IMR-90 (cell line): ENCODE measurements around the gene SPECC1L. TPM values are rescaled to one million over a fixed set of nuclear protein-coding genes. Genes with fewer than 3 reads are reported as not detected.

Experiments
- ATAC-seq: fragments of 200-7000 bp; cut with Tn5 transposase; 2 replicates; pipeline ENCODE4 v1.9.1; 2020; ENCODE audit warnings: low read depth, mild to moderate bottlenecking, moderate library complexity
- BruUV-seq: library from RNA; stranded (reverse); fragments of 400-500 nt; replicated peaks from 2 replicates; lab custom pipeline; 2021; lab: Mats Ljungman, UMichigan
- CTCF ChIA-PET: fragments of 300-600 bp; formaldehyde crosslinking; extraction: SDS; loops from one replicate; lab custom pipeline; 2021; ENCODE audit warnings: antibody characterized with exemption; lab: Yijun Ruan, JAX
- POLR2A ChIA-PET: fragments of 300-600 bp; sonication (Branson Sonifier 250); formaldehyde crosslinking; loops from one replicate; lab custom pipeline; 2022; ENCODE audit warnings: antibody characterized with exemption; ENCODE audit not compliant: unreplicated experiment; lab: Charles Lee
- DNase-seq: peaks from one replicate; pipeline ENCODE4 v3.0.0; 2013
- H2AFZ ChIP-seq: replicated peaks from 2 replicates; pipeline ENCODE3; 2013; ENCODE audit warnings: low read length, mild to moderate bottlenecking; ENCODE audit not compliant: poor library complexity
- H2AK5ac ChIP-seq: 2 replicates; pipeline ENCODE4 v1.6.1; 2013; ENCODE audit warnings: low read depth, low read length, inconsistent platforms
- H2AK9ac ChIP-seq: replicated peaks from 2 replicates; pipeline ENCODE3; 2013; ENCODE audit warnings: mild to moderate bottlenecking, low read depth, low read length, moderate library complexity; ENCODE audit not compliant: poor library complexity
- H2BK120ac ChIP-seq: 2 replicates; pipeline ENCODE4 v1.6.1; 2013; ENCODE audit warnings: low read depth, low read length, inconsistent platforms
- H2BK15ac ChIP-seq: 3 replicates; pipeline ENCODE4 v1.6.1; 2013; ENCODE audit warnings: low read depth, low read length, inconsistent platforms
- H2BK20ac ChIP-seq: 2 replicates; pipeline ENCODE4 v1.6.1; 2013; ENCODE audit warnings: low read depth, mild to moderate bottlenecking, inconsistent platforms, low read length, moderate library complexity
- H2BK5ac ChIP-seq: 2 replicates; pipeline ENCODE4 v1.6.1; 2013; ENCODE audit warnings: mild to moderate bottlenecking, low read depth, low read length, inconsistent platforms; ENCODE audit not compliant: poor library complexity, severe bottlenecking
- H3K14ac ChIP-seq: replicated peaks from 2 replicates; pipeline ENCODE4 v1.6.1; 2013; ENCODE audit warnings: low read depth, low read length, inconsistent platforms
- H3K18ac ChIP-seq: 2 replicates; pipeline ENCODE4 v1.6.1; 2013; ENCODE audit warnings: low read depth, low read length, control low read depth
- H3K23ac ChIP-seq: 2 replicates; pipeline ENCODE4 v1.6.1; 2013; ENCODE audit warnings: low read depth, low read length, inconsistent platforms
- H3K27ac ChIP-seq: 2 replicates; pipeline ENCODE4 v1.5.1; 2013; ENCODE audit warnings: mild to moderate bottlenecking, control low read depth, low read length; ENCODE audit not compliant: insufficient read depth
- H3K27me3 ChIP-seq: 2 replicates; pipeline ENCODE4 v1.6.1; 2013; ENCODE audit warnings: low read length; ENCODE audit not compliant: control insufficient read depth, insufficient read depth
- H3K36me3 ChIP-seq: 2 replicates; pipeline ENCODE4 v1.6.1; 2013; ENCODE audit warnings: low read length, mixed read lengths; ENCODE audit not compliant: control insufficient read depth, insufficient read depth
- H3K4ac ChIP-seq: 2 replicates; pipeline ENCODE4 v1.6.1; 2013; ENCODE audit warnings: low read depth, low read length, inconsistent platforms
- H3K4me1 ChIP-seq: 2 replicates; pipeline ENCODE4 v1.6.1; 2013; ENCODE audit warnings: low read length, mixed read lengths; ENCODE audit not compliant: control insufficient read depth, insufficient read depth
- H3K4me2 ChIP-seq: 2 replicates; pipeline ENCODE4 v1.6.1; 2013; ENCODE audit warnings: low read depth, mild to moderate bottlenecking, control low read depth, low read length, moderate library complexity
- H3K4me3 ChIP-seq: 2 replicates; pipeline ENCODE4 v1.5.1; 2013; ENCODE audit warnings: low read depth, mild to moderate bottlenecking, control low read depth, low read length, moderate library complexity; ENCODE audit not compliant: insufficient read depth
- H3K56ac ChIP-seq: 2 replicates; pipeline ENCODE4 v1.6.1; 2013; ENCODE audit warnings: low read length, inconsistent platforms; ENCODE audit not compliant: insufficient read depth; ENCODE audit errors: extremely low read depth
- H3K79me1 ChIP-seq, 2 experiments: 2 replicates each; pipeline ENCODE4 v1.6.1; 2013; ENCODE audit warnings: low read length in 2 of 2, inconsistent platforms in 1 of 2, low read depth in 1 of 2
- H3K9ac ChIP-seq: 2 replicates; pipeline ENCODE4 v1.6.1; 2013; ENCODE audit warnings: low read depth, low read length, control low read depth
- H3K9me1 ChIP-seq: 2 replicates; pipeline ENCODE4 v1.6.1; 2013; ENCODE audit warnings: low read length, inconsistent platforms; ENCODE audit not compliant: insufficient read depth
- H3K9me3 ChIP-seq: 2 replicates; pipeline ENCODE4 v1.6.1; 2013; ENCODE audit warnings: low read length; ENCODE audit not compliant: control insufficient read depth, insufficient read depth
- H4K20me1 ChIP-seq: 2 replicates; pipeline ENCODE4 v1.6.1; 2013; ENCODE audit warnings: low read length, inconsistent platforms; ENCODE audit not compliant: insufficient read depth
- H4K5ac ChIP-seq: 2 replicates; pipeline ENCODE4 v1.6.1; 2013; ENCODE audit warnings: mild to moderate bottlenecking, low read depth, low read length, control low read depth
- H4K8ac ChIP-seq, 2 experiments: 2 replicates each; pipeline ENCODE4 v1.6.1; 2013; ENCODE audit warnings: low read depth in 2 of 2, low read length in 2 of 2, control low read depth in 1 of 2, inconsistent platforms in 1 of 2
- H4K91ac ChIP-seq: 2 replicates; pipeline ENCODE4 v1.6.1; 2013; ENCODE audit warnings: low read depth, low read length, inconsistent platforms; ENCODE audit not compliant: insufficient read depth
- BHLHE40 ChIP-seq: fragments of 150-350 bp; IDR thresholded peaks from 2 replicates; pipeline ENCODE4 v1.6.1; 2016; ENCODE audit warnings: mild to moderate bottlenecking, low read depth, low read length
- CEBPB ChIP-seq: IDR thresholded peaks from 2 replicates; pipeline ENCODE4 v1.6.1; 2012; ENCODE audit warnings: low read depth, low read length, improper control_type of control experiment
- CTCF ChIP-seq: conservative IDR thresholded peaks from 2 replicates; pipeline ENCODE4 v1.5.1; 2012; ENCODE audit warnings: mild to moderate bottlenecking, low read depth, low read length, improper control_type of control experiment
- ELK1 ChIP-seq: fragments of 150-350 bp; IDR thresholded peaks from 2 replicates; pipeline ENCODE4 v1.6.1; 2016; ENCODE audit warnings: low read depth, mild to moderate bottlenecking, low read length, moderate library complexity, borderline replicate concordance
- MAFK ChIP-seq: IDR thresholded peaks from 2 replicates; pipeline ENCODE4 v1.6.1; 2012; ENCODE audit warnings: low read depth, low read length, improper control_type of control experiment
- NFE2L2 ChIP-seq: fragments of 150-350 bp; IDR thresholded peaks from 2 replicates; pipeline ENCODE4 v1.6.1; 2016; ENCODE audit warnings: low read depth, mild to moderate bottlenecking, low read length
- POLR2A ChIP-seq: IDR thresholded peaks from 2 replicates; pipeline ENCODE4 v1.6.1; 2012; ENCODE audit warnings: mild to moderate bottlenecking, low read depth, low read length
- RAD21 ChIP-seq: IDR thresholded peaks from 2 replicates; pipeline ENCODE4 v1.6.1; 2012; ENCODE audit warnings: low read length, improper control_type of control experiment
- SMC3 ChIP-seq: fragments of 150-350 bp; IDR thresholded peaks from 2 replicates; pipeline ENCODE4 v1.6.1; 2016; ENCODE audit warnings: low read depth, mild to moderate bottlenecking, antibody characterized with exemption, low read length, moderate library complexity
- WGBS, 2 experiments: methylation state at CpG; one replicate each; pipeline versions ENCODE4 v1.1.5 to v1.1.7; 2013; ENCODE audit warnings: missing lambda C conversion rate in 2 of 2; ENCODE audit not compliant: insufficient read length in 1 of 2; ENCODE audit errors: extremely low coverage in 2 of 2; 5-methylcytosine and 5-hydroxymethylcytosine counted together
- dilution Hi-C: fragments of 300-500 bp; cut with HindIII; formaldehyde crosslinking; loops from one replicate; pipeline ENCODE4 v1.14.3; 2018; ENCODE audit warnings: low sequenced_read_pairs; ENCODE audit not compliant: unreplicated experiment
- in situ Hi-C: fragments of 300-500 bp; cut with MboI; formaldehyde crosslinking; loops from 3 replicates; pipeline ENCODE4 v1.14.3; 2019; ENCODE audit warnings: low sequenced_read_pairs, inconsistent platforms, mixed read lengths
- intact Hi-C: fragments of 100-400 bp; cut with micrococcal nuclease; formaldehyde crosslinking; loops from 2 replicates; pipeline ENCODE4 v1.10.0; 2022
- polyA plus RNA-seq, 3 experiments: library from polyadenylated mRNA; depleted of rRNA; stranded (reverse); fragments of >200 nt; gene quantifications; 2 replicates each; pipeline ENCODE4 v1.2.3, GENCODE V29; 2012; ENCODE audit warnings: low replicate concordance in 1 of 3
- total RNA-seq: library from RNA; depleted of rRNA; stranded (reverse); fragments of >200 nt; gene quantifications from 2 replicates; pipeline ENCODE4 v1.2.3, GENCODE V29; 2012

Gene SPECC1L
- total and polyA plus RNA-seq, 2 of the 4 experiments (the other 2 are of a cell fraction) = 18.7 to 44.1 TPM

GRCh38 chr22:24304062-24304675 lies 33.5 kb downstream of the SPECC1L start:
- peaks cover 46% of the 10 kb centered on the region for H4K20me1 ChIP-seq
- DNase-seq = no peak

More at GRCh38 chr22:24304062-24304675, 33.5 kb downstream of the SPECC1L start:
- H3K36me3 ChIP-seq = peaks cover 16% of the 10 kb centered on the region
- H3K56ac ChIP-seq = no peak overlapping the region
- no peak for ATAC-seq
- TF ChIP-seq POLR2A (no peak), ELK1 (no peak), MAFK (no peak), SMC3 (no peak), RAD21 (no peak), BHLHE40 (no peak), CEBPB (no peak), NFE2L2 (no peak), CTCF (no peak)
- H2BK5ac ChIP-seq = no peak overlapping the region
- H3K23ac ChIP-seq = no peak overlapping the region
- no peak overlapping the region for H3K4me3 ChIP-seq
- H2AK9ac ChIP-seq = no peak overlapping the region
- no peak overlapping the region for H2BK120ac ChIP-seq
- H2AFZ ChIP-seq = no peak overlapping the region
- BruUV-seq = no TSS peak
- peaks cover 6% of the 10 kb centered on the region for H3K9me1 ChIP-seq
- no peak overlapping the region for H2BK20ac ChIP-seq
- in situ Hi-C loops = no loop called here
- H3K9ac ChIP-seq = no peak overlapping the region
- peaks cover 41 to 54% of the 10 kb centered on the region in 2 experiments for H3K79me1 ChIP-seq
- ChIA-PET POLR2A (no interaction called here), CTCF (no interaction called here)
- no peak overlapping the region for H4K8ac ChIP-seq
- no peak overlapping the region for H2AK5ac ChIP-seq
- no peak overlapping the region for H2BK15ac ChIP-seq
- intact Hi-C loops = loop anchor here (2.0 kb wide), 1 partner anchor 13 kb away; no protein-coding TSS in a partner anchor
- WGBS, 2 experiments = no CpG with 5 or more reads among the region's 1 CpG
- no peaks in the 10 kb centered on the region for H3K27me3 ChIP-seq
- no peaks in the 10 kb centered on the region for H3K9me3 ChIP-seq
- no peak overlapping the region for H3K4ac ChIP-seq
- no peak overlapping the region for H3K4me2 ChIP-seq
- no peak overlapping the region for H3K18ac ChIP-seq
- no peak overlapping the region for H3K14ac ChIP-seq
- no peak overlapping the region for H4K91ac ChIP-seq
- H3K4me1 ChIP-seq = peaks cover 4% of the 10 kb centered on the region; the same call in 1 of the 2 replicates
- H4K5ac ChIP-seq = no peak overlapping the region
- dilution Hi-C loops = no loop called here
- no peak overlapping the region for H3K27ac ChIP-seq
